Peyer's patch (tissue), 4 donors: ENCODE results near the gene SPDYE4.

Experiments used
- CTCF ChIP-seq, 6 experiments: fragments of 450-650 bp in 4 of 6; fragments of 200-600 bp in 2 of 6; sonication (generic) in 1 of 6; IDR thresholded peaks; one replicate each; pipeline ENCODE4 v1.5.1; 2017 to 2019; ENCODE audit warnings: antibody characterized with exemption in 6 of 6, mild to moderate bottlenecking in 3 of 6, moderate library complexity in 1 of 6
- POLR2A ChIP-seq, 2 donors: fragments of 450-650 bp; IDR thresholded peaks; one replicate each; pipeline ENCODE4 v1.5.1; 2017; ENCODE audit warnings: antibody characterized with exemption in 2 of 2, mild to moderate bottlenecking in 2 of 2, moderate library complexity in 2 of 2

- TF ChIP-seq POLR2A (IDR thresholded peaks at IDR 0.05): no peak
- no peak for TF ChIP-seq CTCF (IDR thresholded peaks at IDR 0.05)
These were observed 38.8 kb downstream of the SPDYE4 start for GRCh38 chr17:8719291-8720246.
